Colonic mucosa (tissue), 4 donors: ENCODE results near the gene LHX6. TPM values are rescaled to one million over a fixed set of nuclear protein-coding genes. Genes with fewer than 3 reads are reported as not detected.
A peak's percentile ranks its signal among the peaks of the same experiment; 100 is the strongest.

Experiments
- DNase-seq: peaks from one replicate; pipeline ENCODE4 v3.0.0-alpha.2; 2020
- H3K27ac ChIP-seq: fragments of 200-600 bp; one replicate; pipeline ENCODE4 v1.8.0; 2021
- H3K27me3 ChIP-seq: fragments of 200-600 bp; one replicate; pipeline ENCODE4 v1.8.0; 2021
- H3K36me3 ChIP-seq: fragments of 200-600 bp; one replicate; pipeline ENCODE4 v1.8.0; 2021
- H3K4me1 ChIP-seq: fragments of 200-600 bp; one replicate; pipeline ENCODE4 v1.8.0; 2021; ENCODE audit warnings: mild to moderate bottlenecking
- H3K4me3 ChIP-seq: fragments of 200-600 bp; one replicate; pipeline ENCODE4 v1.8.0; 2021
- H3K9ac ChIP-seq, 2 donors: one replicate each; pipeline ENCODE4 v1.7.0; 2013; ENCODE audit warnings: control low read depth in 2 of 2, low read depth in 2 of 2, low read length in 2 of 2
- H3K9me3 ChIP-seq: fragments of 200-600 bp; one replicate; pipeline ENCODE4 v1.8.0; 2021
- CTCF ChIP-seq: fragments of 200-600 bp; IDR thresholded peaks from one replicate; pipeline ENCODE4 v1.8.0; 2022; ENCODE audit warnings: antibody characterized with exemption, mild to moderate bottlenecking
- intact Hi-C: fragments of 100-400 bp; cut with DNase I; formaldehyde crosslinking; loops from one replicate; pipeline ENCODE4 v1.14.1; 2022
- total RNA-seq, 2 donors: library from RNA; stranded (reverse); fragmentation: NEBNext Ultra II Directional in 1 of 2; extraction: Animal tissue kit (Norgen Biotek cat#: 25700) in 1 of 2; gene quantifications; one replicate each; pipeline ENCODE4 v1.2.1, GENCODE V29; 2021
- donor health status: healthy.
- donor health status: DM: no; HTN: no; CAD: no.
- donor health status: DM: no; HTN: no; CAD: no.

LHX6 gene
- total RNA-seq, 2 donors from 2014 or later = 1.1 to 1.2 TPM

GRCh38 chr9:122214507-122214906 lies 14.2 kb downstream of the LHX6 start:
- peaks cover 8% of the 10 kb centered on the region for H3K4me1 ChIP-seq
- H3K9ac ChIP-seq = no peak overlapping the region
- no peaks in the 10 kb centered on the region for H3K36me3 ChIP-seq
- no peak overlapping the region for H3K4me3 ChIP-seq
- no peak overlapping the region for H3K27ac ChIP-seq
- H3K9me3 ChIP-seq = no peaks in the 10 kb centered on the region
- intact Hi-C loops = no loop called here
- no peak for TF ChIP-seq CTCF
- peaks cover 72% of the 10 kb centered on the region for H3K27me3 ChIP-seq
- DNase-seq = no peak

GRCh38 chr9:122213589-122214413 lies 15.0 kb downstream of the LHX6 start:
- intact Hi-C loops = no loop called here
- Histone ChIP-seq H3K4me3 (peak overlapping the region; percentile 33), H3K27ac (no peak overlapping the region), H3K9ac (no peak overlapping the region), H3K27me3 (peaks cover 65% of the 10 kb centered on the region), H3K9me3 (no peaks in the 10 kb centered on the region), H3K36me3 (no peaks in the 10 kb centered on the region), H3K4me1 (peaks cover 8% of the 10 kb centered on the region)
- no peak for TF ChIP-seq CTCF
- DNase-seq = peak; percentile 64

GRCh38 chr9:122213102-122213588 lies 15.6 kb downstream of the LHX6 start:
- Histone ChIP-seq H3K9me3 (no peaks in the 10 kb centered on the region), H3K9ac (no peak overlapping the region), H3K4me1 (peaks cover 8% of the 10 kb centered on the region), H3K36me3 (no peaks in the 10 kb centered on the region), H3K27ac (no peak overlapping the region), H3K4me3 (peak overlapping the region; percentile 33), H3K27me3 (peaks cover 59% of the 10 kb centered on the region)
- no peak for DNase-seq
- no peak for TF ChIP-seq CTCF
- intact Hi-C loops = no loop called here

- Histone ChIP-seq H3K36me3 (no peaks in the 10 kb centered on the region), H3K9me3 (no peaks in the 10 kb centered on the region), H3K27ac (no peak overlapping the region), H3K9ac (no peak overlapping the region), H3K4me3 (no peak overlapping the region), H3K27me3 (peaks cover 54% of the 10 kb centered on the region), H3K4me1 (peaks cover 8% of the 10 kb centered on the region)
- intact Hi-C loops = no loop called here
- TF ChIP-seq CTCF = no peak
- DNase-seq = no peak
Measured at GRCh38 chr9:122212473-122213004, 16.2 kb downstream of the LHX6 start.

GRCh38 chr9:122209451-122209850 lies 19.3 kb downstream of the LHX6 start:
- DNase-seq = no peak
- H3K36me3 ChIP-seq = no peaks in the 10 kb centered on the region
- H3K4me1 ChIP-seq = peaks cover 8% of the 10 kb centered on the region

More at GRCh38 chr9:122209451-122209850, 19.3 kb downstream of the LHX6 start:
- Histone ChIP-seq H3K9me3 (no peaks in the 10 kb centered on the region), H3K27ac (no peak overlapping the region), H3K4me3 (no peak overlapping the region), H3K9ac (no peak overlapping the region), H3K27me3 (peaks cover 33% of the 10 kb centered on the region)
- no peak for TF ChIP-seq CTCF
- intact Hi-C loops = no loop called here
